Right cardiac atrium (tissue), 5 donors: ENCODE data around the gene CLEC6A. TPM values are rescaled to one million over a fixed set of nuclear protein-coding genes. Genes with fewer than 3 reads are reported as not detected.
A peak's percentile ranks its signal among the peaks of the same experiment; 100 is the strongest.
"Not testable (repeated sequence)": the region's sequence is repeated elsewhere in the genome, so short reads cannot be mapped to it uniquely, and the experiment has no call there.

ENCODE experiments used
- ATAC-seq, 2 donors: fragments of 200-7000 bp; cut with Tn5 transposase; one replicate each; pipeline versions ENCODE4 v1.8.0 to v1.9.1; 2020; ENCODE audit warnings: moderate library complexity in 2 of 2, mild to moderate bottlenecking in 1 of 2
- DNase-seq, 3 donors: peaks; one replicate each; pipeline ENCODE4 v3.0.0-alpha.2; 2020
- H3K27ac ChIP-seq: one replicate; pipeline ENCODE4 v1.5.1; 2013; ENCODE audit warnings: mild to moderate bottlenecking, low read length, control low read depth, moderate library complexity
- H3K27me3 ChIP-seq: one replicate; pipeline ENCODE4 v1.6.1; 2013; ENCODE audit not compliant: control insufficient read depth, insufficient read depth
- H3K4me1 ChIP-seq: one replicate; pipeline ENCODE4 v1.6.1; 2013; ENCODE audit warnings: low read length; ENCODE audit not compliant: control insufficient read depth, insufficient read depth
- H3K4me3 ChIP-seq: one replicate; pipeline ENCODE4 v1.5.1; 2013; ENCODE audit warnings: low read length, control low read depth
- H3K9me3 ChIP-seq: one replicate; pipeline ENCODE4 v1.6.1; 2013; ENCODE audit warnings: low read length; ENCODE audit not compliant: control insufficient read depth
- WGBS: extraction: QIAGEN DNeasy Blood & Tissue Kit; methylation state at CpG from one replicate; pipeline ENCODE4 v1.1.7; 2013; 5-methylcytosine and 5-hydroxymethylcytosine counted together
- intact Hi-C, 4 donors: fragments of 100-400 bp; cut with DNase I; formaldehyde crosslinking; loops; one replicate each; pipeline versions ENCODE4 v1.11.0 to v1.14.0; 2022 to 2023
- polyA plus RNA-seq: library from polyadenylated mRNA; stranded (reverse); fragments of 200-250 nt; gene quantifications from one replicate; pipeline ENCODE4 v1.2.3, GENCODE V29; 2013
- total RNA-seq, 4 donors: library from RNA; stranded (reverse); fragmentation: NEBNext Ultra II Directional; extraction: Animal tissue kit (Norgen Biotek cat#: 25700); gene quantifications; one replicate each; pipeline ENCODE4 v1.2.1, GENCODE V29; 2021
- donor health status: healthy with polysubstance abuse.
- donor health status: DM: no; HTN: yes; CAD: no.
- donor health status: DM: no; HTN: no; CAD: no.
- donor health status: DM: no; HTN: yes; CAD: no; lungs with severe emphysema.
- donor health status: DM: yes; HTN: yes; CAD: no.

The CLEC6A gene
- total and polyA plus RNA-seq, 5 donors: not detected

GRCh38 chr12:8496074-8496473 lies 40.3 kb downstream of the CLEC6A start:
- H3K9me3 ChIP-seq, H3K27ac ChIP-seq, ATAC-seq, H3K4me1 ChIP-seq, DNase-seq, intact Hi-C loops, H3K4me3 ChIP-seq, H3K27me3 ChIP-seq: not testable (repeated sequence)
- WGBS: 53% methylated on average over 7 of the region's 7 CpGs

GRCh38 chr12:8499616-8500015 lies 43.9 kb downstream of the CLEC6A start:
- no peak for ATAC-seq
- Histone ChIP-seq H3K4me3 (no peak overlapping the region), H3K4me1 (no peaks in the 10 kb centered on the region), H3K9me3 (no peaks in the 10 kb centered on the region), H3K27ac (no peak overlapping the region), H3K27me3 (no peaks in the 10 kb centered on the region)
- DNase-seq: no peak
- 48% methylated on average over 4 of the region's 4 CpGs for WGBS
- intact Hi-C loops: no loop called here

GRCh38 chr12:8501720-8502119 lies 46.0 kb downstream of the CLEC6A start:
- intact Hi-C loops: no loop called here
- ATAC-seq (no peak), DNase-seq (no peak)
- Histone ChIP-seq H3K27ac (no peak overlapping the region), H3K4me3 (no peak overlapping the region), H3K9me3 (no peaks in the 10 kb centered on the region), H3K27me3 (no peaks in the 10 kb centered on the region), H3K4me1 (no peaks in the 10 kb centered on the region)
- WGBS: 65% methylated on average over 3 of the region's 3 CpGs

DNA sequence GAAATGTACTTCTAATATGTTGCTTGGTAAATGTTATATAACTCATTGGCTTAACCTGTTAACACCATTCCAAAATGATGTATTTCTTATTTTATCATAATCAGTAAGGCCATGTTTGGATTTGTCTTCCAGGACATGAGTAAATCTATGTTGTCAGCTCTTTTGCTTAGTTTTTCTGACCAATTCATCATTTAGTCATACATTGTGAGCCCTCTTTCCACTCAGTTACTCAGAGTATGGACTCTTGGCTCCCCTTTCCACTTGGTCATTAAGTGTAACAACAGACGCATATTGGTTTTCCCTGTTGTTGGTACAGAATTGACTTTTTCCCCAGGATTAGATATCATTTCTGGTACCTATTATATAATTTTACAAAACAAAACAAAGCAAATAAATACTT lies 48.6 kb downstream of the CLEC6A start:
- no peaks in the 10 kb centered on the region for H3K27me3 ChIP-seq
- ATAC-seq (no peak), DNase-seq (no peak)
- H3K4me1 ChIP-seq: no peaks in the 10 kb centered on the region
- no peak overlapping the region for H3K27ac ChIP-seq
- 86% methylated on average over 1 of the region's 1 CpG for WGBS
- no peaks in the 10 kb centered on the region for H3K9me3 ChIP-seq
- H3K4me3 ChIP-seq: no peak overlapping the region
- intact Hi-C loops: no loop called here

GRCh38 chr12:8507596-8507995 lies 51.8 kb downstream of the CLEC6A start:
- ATAC-seq: no peak
- intact Hi-C loops: no loop called here
- whole genome bisulfite sequencing: 79% methylated on average over 3 of the region's 3 CpGs

DNA sequence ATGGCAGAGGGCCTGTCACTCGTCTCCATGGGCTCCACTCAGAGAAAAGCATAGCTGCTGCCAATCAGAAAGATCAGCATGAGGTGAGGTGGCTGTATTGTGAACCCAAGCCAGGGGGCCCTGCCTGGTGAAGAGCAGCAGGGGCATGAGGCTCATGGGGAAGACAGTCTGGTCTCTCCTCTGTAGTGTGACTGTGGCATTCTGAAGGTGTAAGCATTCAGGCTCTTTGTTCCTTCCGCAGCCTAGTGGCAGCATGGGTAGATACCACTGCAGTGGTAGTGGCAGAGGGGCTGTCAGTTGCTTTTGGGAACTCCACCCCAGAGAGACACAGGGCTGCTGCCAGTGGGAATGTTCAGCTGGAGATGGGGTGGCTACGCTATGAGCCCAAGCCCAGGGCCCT lies 52.5 kb downstream of the CLEC6A start:
- intact Hi-C loops: no loop called here
- no peak overlapping the region for H3K27ac ChIP-seq
- no peaks in the 10 kb centered on the region for H3K4me1 ChIP-seq
- DNase-seq (no peak), ATAC-seq (no peak)
- no peak overlapping the region for H3K4me3 ChIP-seq
- 69% methylated on average over 3 of the region's 3 CpGs for WGBS
- H3K9me3 ChIP-seq: no peaks in the 10 kb centered on the region
- no peaks in the 10 kb centered on the region for H3K27me3 ChIP-seq

More at GRCh38 chr12:8507596-8507995, 51.8 kb downstream of the CLEC6A start:
- H3K9me3 ChIP-seq: no peaks in the 10 kb centered on the region
- DNase-seq: no peak
- no peaks in the 10 kb centered on the region for H3K27me3 ChIP-seq
- H3K4me3 ChIP-seq: no peak overlapping the region
- H3K4me1 ChIP-seq: no peaks in the 10 kb centered on the region
- no peak overlapping the region for H3K27ac ChIP-seq

DNA sequence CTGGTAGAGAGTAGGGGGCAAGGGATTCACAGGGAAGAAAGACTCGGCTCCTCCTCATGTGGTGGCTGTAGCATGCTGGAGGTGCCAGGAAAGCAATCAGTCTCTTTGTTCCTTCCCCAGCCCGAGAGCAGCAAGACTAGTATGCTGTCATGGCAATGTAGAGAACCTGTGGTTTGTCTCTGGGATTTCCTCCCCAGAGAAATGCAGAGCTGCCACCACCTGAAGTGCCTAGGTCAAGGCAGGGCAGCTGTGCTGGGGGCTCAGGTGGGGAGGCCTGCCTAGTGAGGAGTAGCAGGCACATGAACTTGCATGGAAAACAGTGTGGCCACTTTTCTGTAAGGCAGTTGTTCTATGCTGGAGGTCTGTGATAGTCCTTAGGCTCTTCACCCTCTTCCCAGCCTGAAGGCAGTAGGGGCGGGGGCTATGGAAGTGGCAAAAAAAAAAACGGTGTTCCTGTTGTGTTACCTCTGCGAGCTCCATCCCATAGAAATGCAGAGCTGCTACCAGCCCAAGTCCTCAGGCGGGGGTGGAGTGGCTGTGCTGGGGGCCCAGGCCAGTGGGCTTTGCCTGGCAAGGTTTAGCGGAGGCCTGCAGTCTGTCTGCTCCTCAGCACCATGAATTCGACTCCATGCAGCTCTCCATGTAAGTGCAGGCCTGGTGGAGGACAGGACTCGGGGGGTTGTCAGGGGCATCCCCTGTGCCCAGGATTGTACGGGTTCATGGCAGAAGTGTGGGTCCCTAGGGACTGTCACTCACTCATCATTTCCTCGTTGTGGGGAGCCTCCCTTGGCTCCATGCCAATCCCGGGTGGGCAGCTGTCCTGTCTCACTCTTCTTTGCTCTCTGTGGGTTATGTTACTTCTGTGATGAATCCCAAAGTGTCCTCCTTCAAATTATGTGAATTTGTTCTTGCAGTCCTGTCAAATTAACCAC lies 53.4 kb downstream of the CLEC6A start:
- Histone ChIP-seq H3K27ac (no peak overlapping the region), H3K4me1 (no peaks in the 10 kb centered on the region), H3K27me3 (no peaks in the 10 kb centered on the region), H3K4me3 (no peak overlapping the region), H3K9me3 (no peaks in the 10 kb centered on the region)
- intact Hi-C loops: no loop called here
- DNase-seq: peak in 1 of 3 donors; percentile 15
- no peak for ATAC-seq
- 60% methylated on average over 12 of the region's 12 CpGs for WGBS

- H3K9me3 ChIP-seq: no peaks in the 10 kb centered on the region
- DNase-seq (no peak), ATAC-seq (no peak)
- WGBS: 76% methylated on average over 4 of the region's 4 CpGs
- no peaks in the 10 kb centered on the region for H3K27me3 ChIP-seq
- intact Hi-C loops: no loop called here
- H3K4me1 ChIP-seq: no peaks in the 10 kb centered on the region
- H3K4me3 ChIP-seq: no peak within 1 kb of the TSS
- no peak within 1 kb of the TSS for H3K27ac ChIP-seq
Observed at GRCh38 chr12:8513256-8513655, 57.5 kb downstream of the CLEC6A start, which contains the start of gene CLEC4D. Gene CLEC4D, plus strand, starts transcription at chr12:8513503. Its CDS starts 230 bp downstream, at chr12:8513733.

DNA sequence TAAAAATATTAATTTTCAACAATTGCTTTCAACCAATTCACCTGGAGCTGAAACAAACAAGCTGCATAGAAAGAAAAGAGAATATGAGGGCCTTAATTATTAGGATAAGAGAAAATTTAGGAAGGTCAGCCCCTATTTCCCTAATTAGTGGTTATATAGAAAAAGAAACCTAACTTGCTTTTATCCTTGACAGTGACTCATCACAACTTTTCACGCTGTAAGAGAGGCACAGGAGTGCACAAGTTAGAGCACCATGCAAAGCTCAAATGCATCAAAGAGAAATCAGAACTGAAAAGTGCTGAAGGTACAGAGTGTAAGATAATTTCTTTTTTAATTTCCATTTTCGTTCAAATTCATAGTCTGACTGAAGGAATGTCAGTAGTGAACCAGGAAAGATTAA lies 62.2 kb downstream of the CLEC6A start:
- ATAC-seq (no peak), DNase-seq (no peak)
- intact Hi-C loops: no loop called here
- H3K27me3 ChIP-seq: no peaks in the 10 kb centered on the region
- no peak overlapping the region for H3K27ac ChIP-seq
- no peak overlapping the region for H3K4me3 ChIP-seq
- WGBS: 68% methylated on average over 2 of the region's 2 CpGs
- H3K4me1 ChIP-seq: no peaks in the 10 kb centered on the region
- no peaks in the 10 kb centered on the region for H3K9me3 ChIP-seq

- no peak for DNase-seq
- 71% methylated on average over 4 of the region's 4 CpGs for WGBS
- intact Hi-C loops: no loop called here
- Histone ChIP-seq H3K4me3 (no peak overlapping the region), H3K27ac (no peak overlapping the region), H3K4me1 (no peaks in the 10 kb centered on the region), H3K9me3 (no peaks in the 10 kb centered on the region), H3K27me3 (no peaks in the 10 kb centered on the region)
- ATAC-seq: no peak
Observed at GRCh38 chr12:8519171-8519570, 63.4 kb downstream of the CLEC6A start.

DNA sequence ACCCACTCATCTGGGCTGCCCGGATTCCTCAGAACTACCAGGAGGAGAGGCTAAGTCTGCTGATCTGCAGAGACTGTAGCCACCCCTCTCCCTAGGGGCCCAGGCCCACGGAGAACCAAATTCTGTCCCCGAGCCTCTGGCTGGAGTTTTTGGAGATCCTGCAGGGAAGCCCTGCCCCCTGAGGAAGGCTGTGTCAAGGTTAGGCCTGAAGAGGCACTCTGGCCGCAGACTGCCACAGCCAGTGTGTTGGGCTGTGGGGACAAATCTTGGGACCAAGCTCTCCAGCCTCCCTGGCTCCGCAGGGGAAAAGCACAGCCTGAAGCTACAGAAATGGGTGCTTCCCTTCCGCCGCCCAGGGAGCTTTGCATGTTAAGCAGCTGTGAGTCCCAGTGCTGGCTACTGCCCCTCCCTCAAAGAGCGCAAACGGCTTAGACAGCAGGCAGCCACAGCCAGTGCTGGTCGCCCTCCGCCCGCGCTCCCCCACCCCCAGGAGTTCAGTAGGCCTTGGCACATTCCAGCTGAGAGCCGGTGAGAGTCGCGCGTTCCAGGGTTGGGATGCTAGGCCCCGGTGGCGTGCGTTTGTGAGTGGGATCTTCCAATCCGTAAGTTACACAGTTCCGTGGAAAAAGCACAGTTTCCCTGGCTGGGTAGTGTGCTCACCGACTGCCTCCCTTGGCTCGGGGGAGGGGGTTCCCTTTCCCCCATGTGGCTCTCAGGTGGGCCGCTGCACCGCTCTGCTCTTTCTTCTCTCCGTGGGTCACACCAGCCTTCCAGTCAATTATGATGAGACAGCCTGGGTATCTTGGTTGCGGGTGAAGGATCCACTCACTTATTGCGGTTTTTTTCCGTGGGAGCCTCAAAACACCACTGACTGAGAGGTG lies 71.7 kb downstream of the CLEC6A start:
- WGBS: 67% methylated on average over 30 of the region's 30 CpGs
- intact Hi-C loops: no loop called here
- H3K27ac ChIP-seq: no peak overlapping the region
- no peaks in the 10 kb centered on the region for H3K4me1 ChIP-seq
- no peaks in the 10 kb centered on the region for H3K9me3 ChIP-seq
- DNase-seq (peak in 1 of 3 donors; percentile 23), ATAC-seq (no peak)
- H3K27me3 ChIP-seq: no peaks in the 10 kb centered on the region
- H3K4me3 ChIP-seq: no peak overlapping the region
